HG03066 (cell line): Measurements from ENCODE around the gene ACSS3.

Source experiments
- ATAC-seq: cut with Tn5 transposase; IDR thresholded peaks from one replicate; pipeline ENCODE4 v1.9.1; 2021; ENCODE audit warnings: low read depth; ENCODE audit not compliant: unreplicated experiment

Gene ACSS3

GRCh38 chr12:81221681-81222080 is 143.8 kb downstream of the ACSS3 start:
- no peak for ATAC-seq

- no peak for ATAC-seq
Measured at GRCh38 chr12:81222846-81223592, 145.1 kb downstream of the ACSS3 start.

GRCh38 chr12:81224626-81225025 is 146.7 kb downstream of the ACSS3 start:
- no peak for ATAC-seq

GRCh38 chr12:81229759-81230158 is 151.9 kb downstream of the ACSS3 start:
- ATAC-seq = no peak

- no peak for ATAC-seq
Measured at GRCh38 chr12:81231574-81232368, 153.9 kb downstream of the ACSS3 start.

GRCh38 chr12:81245458-81245857 is 167.6 kb downstream of the ACSS3 start:
- ATAC-seq = no peak

GRCh38 chr12:81245907-81246570 is 168.2 kb downstream of the ACSS3 start:
- ATAC-seq = no peak

- no peak for ATAC-seq
Measured at GRCh38 chr12:81249976-81250375, 172.1 kb downstream of the ACSS3 start.

- ATAC-seq = no peak
Measured at GRCh38 chr12:81252228-81252627, 174.3 kb downstream of the ACSS3 start.

- no peak for ATAC-seq
Measured at GRCh38 chr12:81253360-81253759, 175.5 kb downstream of the ACSS3 start.

- no peak for ATAC-seq
Measured at GRCh38 chr12:81255456-81255855, 177.6 kb downstream of the ACSS3 start.

- ATAC-seq = no peak
Measured at GRCh38 chr12:81255947-81256346, 178.1 kb downstream of the ACSS3 start.

GRCh38 chr12:81257947-81258551 is 180.2 kb downstream of the ACSS3 start:
- ATAC-seq = no peak

GRCh38 chr12:81259360-81259759 is 181.5 kb downstream of the ACSS3 start:
- ATAC-seq = no peak

- no peak for ATAC-seq
Measured at GRCh38 chr12:81261508-81262207, 183.8 kb downstream of the ACSS3 start.

- ATAC-seq = no peak
Measured at GRCh38 chr12:81263072-81263471, 185.2 kb downstream of the ACSS3 start.

GRCh38 chr12:81270385-81270784 is 192.5 kb downstream of the ACSS3 start:
- no peak for ATAC-seq

- ATAC-seq = no peak
Measured at GRCh38 chr12:81274637-81275529, 197.0 kb downstream of the ACSS3 start.

- no peak for ATAC-seq
Measured at GRCh38 chr12:81284137-81284536, 206.3 kb downstream of the ACSS3 start.
